HFFc6 (cell line): ENCODE results near the gene CEP192. TPM values are rescaled to one million over a fixed set of nuclear protein-coding genes. Genes with fewer than 3 reads are reported as not detected.

Source experiments
- DNase-seq: peaks from one replicate; pipeline ENCODE4 v3.0.0-alpha.2; 2018
- H3K27ac Mint-ChIP-seq: 2 replicates; pipeline ENCODE4 v1.8.0; 2020; ENCODE audit warnings: mild to moderate bottlenecking, mixed read lengths
- H3K27me3 Mint-ChIP-seq: 2 replicates; pipeline ENCODE4 v1.8.0; 2021; ENCODE audit warnings: mild to moderate bottlenecking, moderate library complexity, mixed read lengths; ENCODE audit not compliant: insufficient read depth
- H3K36me3 Mint-ChIP-seq: 2 replicates; pipeline ENCODE4 v1.8.0; 2021; ENCODE audit warnings: low read depth, mixed read lengths
- H3K4me1 Mint-ChIP-seq: 2 replicates; pipeline ENCODE4 v1.8.0; 2020; ENCODE audit warnings: low read depth, mixed read lengths
- H3K4me3 Mint-ChIP-seq: 2 replicates; pipeline ENCODE4 v1.8.0; 2020; ENCODE audit warnings: mild to moderate bottlenecking, moderate library complexity, mixed read lengths
- H3K9me3 Mint-ChIP-seq: 2 replicates; pipeline ENCODE4 v1.8.0; 2020; ENCODE audit warnings: mild to moderate bottlenecking, mixed read lengths
- total RNA-seq, 6 experiments: library from RNA; stranded (reverse); fragmentation: NEBNext Ultra II Directional; extraction: Animal tissue kit (Norgen Biotek cat#: 25700); gene quantifications; 2 replicates in 1 of 6; 3 replicates in 5 of 6; pipeline ENCODE4 v1.2.3, GENCODE V29; 2021
- TF ChIP-seq, protein P1 (sequence below): fragments of 200-600 bp; sonication (generic); IDR thresholded peaks from 2 replicates; pipeline ENCODE4 v1.5.0; 2021; ENCODE audit warnings: antibody characterized with exemption, mild to moderate bottlenecking

The CEP192 gene
- total RNA-seq, 6 experiments from 2014 or later = 15.1 to 21.0 (median 18.4) TPM

DNA sequence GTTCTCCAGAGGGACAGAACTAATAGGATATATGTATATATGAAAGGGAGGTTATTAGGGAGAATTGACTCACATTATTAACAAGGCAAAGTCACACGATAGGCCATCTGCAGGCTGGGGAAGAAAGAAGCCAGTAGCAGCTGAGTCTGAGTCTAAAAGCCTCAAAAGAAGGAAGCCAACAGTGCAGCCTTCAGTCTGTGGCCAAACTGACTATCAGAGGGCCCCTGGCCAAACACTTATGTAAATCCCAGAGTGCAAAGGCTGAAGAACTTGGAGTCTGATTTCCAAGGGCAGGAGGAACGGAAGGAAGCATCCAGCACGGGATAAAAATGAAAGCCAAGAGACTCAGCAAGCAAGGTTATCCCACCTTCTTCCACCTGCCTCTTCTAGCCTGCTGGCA, 119.4 kb downstream of the CEP192 start:
- H3K9me3 Mint-ChIP-seq = no peaks in the 10 kb centered on the region
- H3K4me3 Mint-ChIP-seq = no peak overlapping the region
- H3K36me3 Mint-ChIP-seq = peaks cover 38% of the 10 kb centered on the region
- no peak overlapping the region for H3K27ac Mint-ChIP-seq
- no peaks in the 10 kb centered on the region; the same call in 1 of the 2 replicates for H3K27me3 Mint-ChIP-seq
- DNase-seq = no peak
- peaks cover 6% of the 10 kb centered on the region; the same call in 1 of the 2 replicates for H3K4me1 Mint-ChIP-seq
- TF ChIP-seq, protein P1, sequence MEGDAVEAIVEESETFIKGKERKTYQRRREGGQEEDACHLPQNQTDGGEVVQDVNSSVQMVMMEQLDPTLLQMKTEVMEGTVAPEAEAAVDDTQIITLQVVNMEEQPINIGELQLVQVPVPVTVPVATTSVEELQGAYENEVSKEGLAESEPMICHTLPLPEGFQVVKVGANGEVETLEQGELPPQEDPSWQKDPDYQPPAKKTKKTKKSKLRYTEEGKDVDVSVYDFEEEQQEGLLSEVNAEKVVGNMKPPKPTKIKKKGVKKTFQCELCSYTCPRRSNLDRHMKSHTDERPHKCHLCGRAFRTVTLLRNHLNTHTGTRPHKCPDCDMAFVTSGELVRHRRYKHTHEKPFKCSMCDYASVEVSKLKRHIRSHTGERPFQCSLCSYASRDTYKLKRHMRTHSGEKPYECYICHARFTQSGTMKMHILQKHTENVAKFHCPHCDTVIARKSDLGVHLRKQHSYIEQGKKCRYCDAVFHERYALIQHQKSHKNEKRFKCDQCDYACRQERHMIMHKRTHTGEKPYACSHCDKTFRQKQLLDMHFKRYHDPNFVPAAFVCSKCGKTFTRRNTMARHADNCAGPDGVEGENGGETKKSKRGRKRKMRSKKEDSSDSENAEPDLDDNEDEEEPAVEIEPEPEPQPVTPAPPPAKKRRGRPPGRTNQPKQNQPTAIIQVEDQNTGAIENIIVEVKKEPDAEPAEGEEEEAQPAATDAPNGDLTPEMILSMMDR = no peak

DNA sequence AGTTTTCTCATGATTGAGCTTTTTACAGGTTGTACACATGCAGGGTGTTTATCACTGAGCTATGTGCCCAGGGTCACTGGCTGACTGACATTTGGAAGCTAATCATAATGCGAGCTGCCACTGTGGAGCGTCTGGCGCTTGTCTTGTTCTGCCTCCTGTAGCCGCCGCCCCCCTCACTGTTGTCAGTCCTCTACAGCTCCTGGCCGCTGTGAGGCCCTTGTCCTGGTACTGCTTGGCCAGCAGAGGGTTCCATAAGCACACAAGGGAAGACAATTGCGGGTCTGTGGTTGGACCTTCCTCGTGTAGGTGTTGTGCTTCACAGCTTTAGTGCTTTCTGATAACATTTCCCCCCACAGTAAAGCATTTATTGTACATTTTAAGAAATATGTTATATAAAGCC, 121.8 kb downstream of the CEP192 start:
- Mint-ChIP-seq H3K36me3 (peaks cover 19% of the 10 kb centered on the region), H3K27ac (no peak overlapping the region), H3K4me1 (no peaks in the 10 kb centered on the region), H3K27me3 (no peaks in the 10 kb centered on the region; the same call in 1 of the 2 replicates), H3K9me3 (no peaks in the 10 kb centered on the region), H3K4me3 (no peak overlapping the region)
- TF ChIP-seq, protein P1 = peak; percentile 42
- peak; percentile 6 for DNase-seq

DNA sequence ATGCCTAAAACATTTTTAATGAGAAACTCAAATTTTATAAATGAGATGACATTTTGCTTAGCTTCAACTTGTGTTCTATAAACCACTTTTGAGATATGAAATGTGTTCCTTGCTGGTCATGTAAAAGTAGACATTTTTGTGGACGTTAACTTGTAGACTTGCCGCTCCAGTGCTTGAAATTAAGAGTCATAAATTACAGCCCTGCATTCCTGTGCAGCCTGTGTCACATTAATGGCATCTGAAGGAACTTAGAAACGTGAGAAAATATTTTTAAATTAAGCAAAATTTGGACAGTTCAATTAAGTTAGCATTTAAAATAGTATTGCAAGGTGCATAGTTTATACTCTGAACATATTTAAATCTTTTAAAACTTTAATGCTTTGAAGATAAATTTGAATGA, 129.1 kb downstream of the CEP192 start:
- DNase-seq = no peak
- TF ChIP-seq, protein P1 = no peak
- H3K36me3 Mint-ChIP-seq = peaks cover 17% of the 10 kb centered on the region
- H3K4me1 Mint-ChIP-seq = peaks cover 16% of the 10 kb centered on the region
- H3K27me3 Mint-ChIP-seq = no peaks in the 10 kb centered on the region; the same call in 1 of the 2 replicates
- H3K27ac Mint-ChIP-seq = peak overlapping the region; percentile 33; the same call in 1 of the 2 replicates
- H3K9me3 Mint-ChIP-seq = no peaks in the 10 kb centered on the region
- H3K4me3 Mint-ChIP-seq = no peak overlapping the region

DNA sequence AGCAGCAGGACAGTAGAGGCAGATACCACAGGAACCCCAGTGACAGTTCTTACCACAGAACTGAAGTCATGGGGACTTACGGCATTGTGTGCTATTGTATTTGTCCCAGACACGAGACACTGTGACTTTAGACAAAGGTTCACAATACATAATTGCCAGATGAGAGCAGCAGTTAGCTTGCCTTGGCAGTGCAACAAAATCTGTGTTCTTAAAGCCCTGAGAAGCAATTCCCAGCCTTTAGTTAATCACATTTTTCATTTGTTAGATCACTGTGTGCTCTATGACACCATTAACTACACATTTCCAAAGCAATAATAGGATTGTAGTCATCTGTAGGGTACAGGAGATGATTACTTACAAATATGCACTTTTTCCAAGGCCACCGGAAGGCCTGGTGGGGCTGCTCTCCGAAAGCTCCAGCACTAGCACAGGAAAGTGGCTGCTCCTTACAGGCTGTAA, 129.8 kb downstream of the CEP192 start:
- Mint-ChIP-seq H3K4me1 (peaks cover 16% of the 10 kb centered on the region), H3K36me3 (peaks cover 17% of the 10 kb centered on the region), H3K4me3 (no peak overlapping the region; the same call in 1 of the 2 replicates), H3K27me3 (no peaks in the 10 kb centered on the region; the same call in 1 of the 2 replicates), H3K27ac (peak overlapping the region; percentile 81), H3K9me3 (no peaks in the 10 kb centered on the region)
- DNase-seq = peak; percentile 78
- TF ChIP-seq, protein P1 = no peak

DNA sequence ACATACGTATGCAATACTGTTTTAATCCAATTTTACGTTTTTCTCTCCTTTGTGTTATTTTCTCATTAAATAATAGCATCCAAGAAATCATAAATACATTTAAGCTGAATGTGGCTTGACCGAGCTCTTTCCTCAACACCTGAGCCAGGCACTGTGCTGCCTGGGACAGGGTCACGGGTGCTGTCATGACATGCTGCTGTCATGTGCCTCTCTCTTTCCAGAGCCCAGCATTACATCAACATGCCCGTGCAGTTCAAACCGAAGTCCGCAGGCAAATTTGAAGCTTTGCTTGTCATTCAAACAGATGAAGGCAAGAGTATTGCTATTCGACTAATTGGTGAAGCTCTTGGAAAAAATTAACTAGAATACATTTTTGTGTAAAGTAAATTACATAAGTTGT, 133.2 kb downstream of the CEP192 start:
- Mint-ChIP-seq H3K27me3 (no peaks in the 10 kb centered on the region; the same call in 1 of the 2 replicates), H3K27ac (no peak overlapping the region), H3K4me3 (no peak overlapping the region), H3K9me3 (no peaks in the 10 kb centered on the region), H3K36me3 (0 out of 2 replicates have a peak, but pooled peaks cover 4% of the 10 kb centered on the region), H3K4me1 (peaks cover 16% of the 10 kb centered on the region)
- TF ChIP-seq, protein P1 = no peak
- DNase-seq = no peak
